Suprapubic skin (tissue), 4 donors: ENCODE measurements around the gene U2AF2. TPM values are rescaled to one million over a fixed set of nuclear protein-coding genes. Genes with fewer than 3 reads are reported as not detected.
A peak's percentile ranks its signal among the peaks of the same experiment; 100 is the strongest.

Source experiments
- DNase-seq, 2 donors: peaks; one replicate each; pipeline ENCODE4 v3.0.0-alpha.2; 2019; ENCODE audit warnings: low spot score in 2 of 2
- H3K27ac ChIP-seq: fragments of 200-600 bp; sonication (generic); one replicate; pipeline ENCODE4 v1.5.1; 2019
- H3K27me3 ChIP-seq: fragments of 200-600 bp; sonication (generic); one replicate; pipeline ENCODE4 v1.5.1; 2019
- H3K36me3 ChIP-seq: fragments of 200-600 bp; sonication (generic); one replicate; pipeline ENCODE4 v1.5.1; 2019
- H3K4me1 ChIP-seq: fragments of 200-600 bp; sonication (generic); one replicate; pipeline ENCODE4 v1.5.1; 2019
- H3K4me3 ChIP-seq: fragments of 200-600 bp; sonication (generic); one replicate; pipeline ENCODE4 v1.5.1; 2019; ENCODE audit warnings: mild to moderate bottlenecking
- H3K9me3 ChIP-seq: fragments of 200-600 bp; sonication (generic); one replicate; pipeline ENCODE4 v1.5.1; 2019
- CTCF ChIP-seq, 2 donors: fragments of 200-600 bp in 1 of 2; fragments of 450-650 bp in 1 of 2; sonication (generic) in 1 of 2; IDR thresholded peaks; one replicate each; pipeline ENCODE4 v1.5.1; 2016 to 2019; ENCODE audit warnings: antibody characterized with exemption in 2 of 2, mild to moderate bottlenecking in 1 of 2, moderate library complexity in 1 of 2
- EP300 ChIP-seq: sonication (generic); formaldehyde crosslinking; IDR thresholded peaks from one replicate; pipeline ENCODE4 v1.6.1; 2017; ENCODE audit warnings: antibody characterized with exemption
- POLR2A ChIP-seq, 2 donors: fragments of 450-650 bp; IDR thresholded peaks; one replicate each; pipeline ENCODE4 v1.6.1; 2017; ENCODE audit warnings: antibody characterized with exemption in 2 of 2, mild to moderate bottlenecking in 2 of 2, moderate library complexity in 2 of 2
- POLR2AphosphoS5 ChIP-seq, 3 donors: sonication (generic); formaldehyde crosslinking; IDR thresholded peaks; one replicate each; pipeline ENCODE4 v1.6.1; 2017; ENCODE audit warnings: antibody characterized with exemption in 3 of 3
- WGBS: methylation state at CpG from one replicate; pipeline ENCODE4 v1.1.5; 2018; 5-methylcytosine and 5-hydroxymethylcytosine counted together
- total RNA-seq, 4 donors: library from RNA; depleted of rRNA; stranded (reverse); fragments of >200 nt; gene quantifications; one replicate each; pipeline ENCODE4 v1.1.0, GENCODE V29; 2016

U2AF2 gene
- total RNA-seq, 4 donors from 2014 or later = 82.8 to 128 (median 88.5) TPM

- no peak for TF ChIP-seq EP300
- TF ChIP-seq POLR2AphosphoS5 (IDR thresholded peaks at IDR 0.05) = no peak
- TF ChIP-seq CTCF (IDR thresholded peaks at IDR 0.05) = no peak
- no peak for TF ChIP-seq POLR2A (IDR thresholded peaks at IDR 0.05)
- Histone ChIP-seq H3K27ac (no peak overlapping the region), H3K36me3 (peaks cover 50% of the 10 kb centered on the region), H3K4me3 (no peak overlapping the region), H3K27me3 (no peaks in the 10 kb centered on the region), H3K9me3 (no peaks in the 10 kb centered on the region), H3K4me1 (peaks cover 9% of the 10 kb centered on the region)
- no peak for DNase-seq
- 80% methylated on average over 3 of the region's 3 CpGs for WGBS
Observed at GRCh38 chr19:55619286-55619685, 35.5 kb upstream of the U2AF2 start.

DNA sequence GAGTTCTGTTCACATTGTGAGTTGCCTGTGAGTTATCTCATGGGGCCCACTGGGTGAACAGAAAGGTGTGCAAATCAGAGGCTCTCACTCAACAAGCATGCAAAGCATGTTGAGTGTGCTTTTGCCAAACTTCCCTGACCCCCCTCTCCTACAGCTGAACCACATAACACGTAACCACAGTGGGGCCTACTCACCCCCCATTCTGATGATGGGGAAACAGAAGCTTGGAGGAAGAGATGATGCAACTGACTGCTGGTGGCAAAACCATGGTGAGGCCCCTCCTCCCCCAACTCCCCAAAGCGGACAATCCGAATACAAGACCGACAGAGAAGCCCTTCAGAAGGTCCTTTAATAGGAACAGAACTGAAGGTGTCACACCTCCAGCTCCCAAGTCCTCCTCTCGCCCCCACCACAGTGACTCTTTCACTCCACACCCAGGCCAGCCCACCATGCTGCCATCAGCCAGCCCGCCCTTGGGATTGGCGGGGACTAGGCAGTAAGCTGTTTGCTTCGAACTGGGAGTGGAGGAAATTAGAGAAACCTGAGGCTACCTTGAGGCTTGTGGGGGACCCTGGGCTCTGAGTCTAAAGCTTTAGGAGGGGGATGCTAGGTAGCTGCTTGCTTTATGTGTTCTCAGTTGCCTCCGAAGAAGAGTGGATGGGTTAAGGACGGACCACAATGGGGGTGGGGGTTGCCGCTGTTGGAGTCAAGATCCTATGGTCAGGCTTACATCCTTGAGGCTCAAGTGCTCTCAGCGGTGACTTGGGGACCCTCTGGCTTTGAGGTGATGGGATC, 34.2 kb upstream of the U2AF2 start:
- TF ChIP-seq CTCF (IDR thresholded peaks at IDR 0.05) (no peak), EP300 (no peak), POLR2A (IDR thresholded peaks at IDR 0.05) (no peak), POLR2AphosphoS5 (IDR thresholded peaks at IDR 0.05) (no peak)
- 87% methylated on average over 12 of the region's 12 CpGs for WGBS
- H3K27me3 ChIP-seq = no peaks in the 10 kb centered on the region
- peaks cover 37% of the 10 kb centered on the region for H3K36me3 ChIP-seq
- H3K27ac ChIP-seq = no peak overlapping the region
- H3K9me3 ChIP-seq = no peaks in the 10 kb centered on the region
- no peak overlapping the region for H3K4me3 ChIP-seq
- no peak for DNase-seq
- peaks cover 16% of the 10 kb centered on the region for H3K4me1 ChIP-seq

DNA sequence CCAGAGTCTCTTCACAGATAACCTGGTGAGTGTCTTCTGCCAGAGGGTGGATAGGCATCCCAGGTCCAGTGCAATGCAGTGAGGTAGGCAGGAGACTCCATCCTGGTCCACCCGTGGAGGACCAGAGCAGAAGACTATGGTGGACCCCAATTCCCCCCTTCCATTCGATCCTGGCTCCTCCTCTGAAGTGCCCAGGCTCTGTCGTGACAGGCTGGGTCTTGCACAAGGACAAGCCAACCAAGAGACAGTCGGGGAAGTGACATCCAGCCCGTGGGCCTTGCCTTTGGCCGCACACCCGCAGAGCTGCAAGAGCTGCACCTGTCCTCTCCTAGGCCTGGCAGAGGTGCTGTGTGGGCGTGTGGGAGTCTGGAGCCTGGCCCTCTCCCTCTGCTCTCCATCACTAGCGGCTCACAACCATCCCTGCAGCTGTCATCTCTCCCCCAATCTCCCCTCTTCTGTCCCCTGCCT, 33.6 kb upstream of the U2AF2 start:
- peak in 1 of 2 donors; percentile 68 for DNase-seq
- 77% methylated on average over 4 of the region's 9 CpGs for WGBS
- Histone ChIP-seq H3K27ac (no peak overlapping the region), H3K36me3 (peaks cover 31% of the 10 kb centered on the region), H3K4me1 (peaks cover 16% of the 10 kb centered on the region), H3K4me3 (no peak overlapping the region), H3K27me3 (no peaks in the 10 kb centered on the region), H3K9me3 (no peaks in the 10 kb centered on the region)
- TF ChIP-seq POLR2AphosphoS5 (IDR thresholded peaks at IDR 0.05) = no peak
- TF ChIP-seq CTCF (IDR thresholded peaks at IDR 0.05) = no peak
- no peak for TF ChIP-seq EP300
- TF ChIP-seq POLR2A (IDR thresholded peaks at IDR 0.05) = no peak

GRCh38 chr19:55621673-55622231, 33.1 kb upstream of the U2AF2 start:
- 95% methylated on average over 29 of the region's 55 CpGs for WGBS
- DNase-seq = peak in 1 of 2 donors; percentile 67
- H3K27me3 ChIP-seq = no peaks in the 10 kb centered on the region
- H3K27ac ChIP-seq = no peak overlapping the region
- H3K36me3 ChIP-seq = peaks cover 26% of the 10 kb centered on the region
- TF ChIP-seq CTCF (IDR thresholded peaks at IDR 0.05) (no peak), POLR2AphosphoS5 (IDR thresholded peaks at IDR 0.05) (no peak), POLR2A (IDR thresholded peaks at IDR 0.05) (no peak), EP300 (no peak)
- H3K9me3 ChIP-seq = no peaks in the 10 kb centered on the region
- H3K4me3 ChIP-seq = no peak overlapping the region
- peaks cover 16% of the 10 kb centered on the region for H3K4me1 ChIP-seq

DNA sequence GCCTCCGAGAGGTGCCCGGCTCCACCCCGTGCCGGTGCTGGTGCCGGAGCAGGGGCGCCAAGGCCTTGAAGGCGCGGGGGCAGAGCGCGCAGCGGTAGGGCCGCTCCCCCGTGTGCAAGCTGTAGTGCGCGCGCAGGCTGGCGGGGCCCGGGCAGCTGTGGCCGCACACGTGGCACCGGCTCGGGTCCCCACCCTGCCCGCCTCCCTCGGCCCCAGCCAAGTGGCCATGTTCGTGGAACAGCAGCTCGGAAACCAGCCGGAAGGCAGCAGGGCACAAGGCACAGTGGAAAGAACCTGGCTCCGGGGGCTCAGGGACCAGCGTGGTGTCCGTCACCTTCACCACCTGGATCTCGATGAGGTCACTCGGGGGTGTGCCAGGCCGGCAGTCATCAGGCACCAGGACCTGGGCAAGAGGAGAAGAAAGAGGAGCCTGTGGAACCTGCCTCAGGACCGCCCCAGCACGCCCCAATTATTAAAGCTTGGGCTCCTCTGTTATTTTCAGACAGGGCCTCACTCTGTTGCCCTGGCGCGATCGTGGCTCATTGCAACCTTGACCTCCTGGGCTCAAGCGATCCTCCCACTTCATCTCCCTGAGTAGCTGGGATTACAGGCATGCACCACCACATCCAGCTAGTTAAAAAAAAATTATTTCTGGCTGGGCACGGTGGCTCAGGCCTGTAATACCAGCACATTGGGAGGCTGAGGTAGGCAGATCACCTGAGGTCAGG, 32.4 kb upstream of the U2AF2 start:
- Histone ChIP-seq H3K4me1 (peaks cover 16% of the 10 kb centered on the region), H3K27me3 (no peaks in the 10 kb centered on the region), H3K4me3 (no peak overlapping the region), H3K27ac (no peak overlapping the region), H3K36me3 (peaks cover 19% of the 10 kb centered on the region), H3K9me3 (no peaks in the 10 kb centered on the region)
- TF ChIP-seq CTCF (IDR thresholded peaks at IDR 0.05) (no peak), EP300 (no peak), POLR2A (IDR thresholded peaks at IDR 0.05) (no peak), POLR2AphosphoS5 (IDR thresholded peaks at IDR 0.05) (no peak)
- 87% methylated on average over 21 of the region's 40 CpGs for WGBS
- DNase-seq = peak in 1 of 2 donors; percentile 67
